GM18868 (cell line): ENCODE data around the gene JAG1.
"Not testable (repeated sequence)": the region's sequence is repeated elsewhere in the genome, so short reads cannot be mapped to it uniquely, and the experiment has no call there.

Source experiments
- ATAC-seq: cut with Tn5 transposase; IDR thresholded peaks from one replicate; pipeline ENCODE4 v1.9.1; 2021; ENCODE audit warnings: mild to moderate bottlenecking, moderate library complexity; ENCODE audit not compliant: unreplicated experiment

The JAG1 gene

DNA sequence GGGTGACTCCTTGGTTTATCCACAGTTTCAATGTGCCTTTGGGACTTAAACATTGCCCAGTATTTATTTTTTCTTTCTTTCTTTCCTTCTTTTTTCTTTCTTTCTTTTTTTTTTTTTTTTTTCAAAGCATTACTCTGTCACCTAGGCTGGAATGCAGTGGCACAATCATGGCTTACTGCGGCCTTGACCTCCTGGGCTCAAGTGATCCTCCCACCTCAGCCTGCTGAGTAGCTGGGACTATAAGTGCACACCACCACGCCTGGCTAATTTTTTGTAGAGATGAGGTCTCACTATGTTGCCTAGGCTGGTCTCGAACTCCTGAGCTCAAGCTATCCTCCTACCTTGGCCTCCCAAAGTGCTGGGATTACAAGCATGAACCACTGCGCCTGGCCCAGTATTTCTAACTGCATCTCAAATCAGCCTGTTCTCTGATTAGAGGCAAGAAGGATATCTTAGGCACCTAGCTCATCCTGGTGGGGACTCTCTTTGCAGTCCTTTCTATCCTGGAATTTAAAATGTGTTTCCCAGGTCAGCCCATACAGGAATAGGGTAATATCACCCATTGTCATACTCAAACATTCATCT is 56.2 kb downstream of the JAG1 start:
- not testable (repeated sequence) for ATAC-seq

DNA sequence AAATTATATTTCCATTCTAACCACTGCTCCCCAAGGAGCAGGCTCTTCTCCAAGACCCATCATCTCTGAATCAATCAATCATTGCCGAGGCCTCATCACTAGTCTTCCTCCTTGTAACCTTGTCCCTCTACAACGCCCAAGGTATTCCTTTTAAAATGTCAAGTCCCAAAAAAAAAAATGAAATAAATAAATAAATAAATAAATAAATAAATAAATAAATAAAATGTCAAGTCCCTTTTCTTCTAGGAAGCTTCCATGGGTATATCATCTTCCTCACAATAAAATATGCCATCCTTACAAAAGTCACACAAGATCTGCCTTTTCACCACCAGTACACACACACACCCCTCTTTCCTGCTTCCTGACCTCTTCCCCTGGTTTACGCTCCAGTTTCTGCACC is 57.6 kb downstream of the JAG1 start:
- no peak for ATAC-seq

DNA sequence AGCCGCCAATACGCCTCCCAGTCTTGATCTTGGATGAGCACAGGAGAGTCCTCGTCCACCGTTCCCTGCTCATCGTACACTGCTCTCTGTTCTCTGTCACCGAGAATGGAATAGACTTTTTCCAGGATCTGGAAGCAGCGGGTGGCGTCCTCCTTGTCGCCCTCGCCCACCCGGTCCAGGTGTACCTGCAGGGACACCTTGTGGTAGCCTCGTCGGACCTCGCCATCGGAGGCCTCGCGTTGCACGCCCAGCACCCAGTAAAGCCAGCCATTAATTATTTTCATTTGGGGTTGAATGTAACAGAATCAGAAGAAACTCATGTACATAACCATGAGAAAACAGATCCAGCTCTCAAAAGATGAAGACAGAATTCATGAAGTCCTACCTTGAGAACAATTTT is 59.9 kb downstream of the JAG1 start:
- no peak for ATAC-seq

DNA sequence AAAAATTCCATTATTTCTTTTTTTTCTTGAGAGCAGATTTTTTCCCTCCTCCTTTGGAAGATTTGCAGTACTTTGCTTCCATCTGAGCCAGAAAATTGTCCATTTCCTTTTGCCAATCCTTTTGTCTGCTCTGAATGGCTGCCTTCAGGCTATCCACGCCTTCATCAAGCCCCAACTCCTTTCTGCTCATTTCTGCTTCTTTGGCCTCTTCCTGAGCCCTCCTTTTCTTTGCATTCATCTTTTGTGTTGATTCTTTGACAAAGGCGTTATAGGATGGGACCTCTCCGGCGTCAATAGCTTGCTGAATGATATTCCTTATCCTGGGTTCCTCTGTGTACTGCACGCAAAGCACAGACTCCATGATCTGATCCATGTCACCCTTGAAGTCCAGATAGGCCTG is 60.4 kb downstream of the JAG1 start:
- ATAC-seq: not testable (repeated sequence)

DNA sequence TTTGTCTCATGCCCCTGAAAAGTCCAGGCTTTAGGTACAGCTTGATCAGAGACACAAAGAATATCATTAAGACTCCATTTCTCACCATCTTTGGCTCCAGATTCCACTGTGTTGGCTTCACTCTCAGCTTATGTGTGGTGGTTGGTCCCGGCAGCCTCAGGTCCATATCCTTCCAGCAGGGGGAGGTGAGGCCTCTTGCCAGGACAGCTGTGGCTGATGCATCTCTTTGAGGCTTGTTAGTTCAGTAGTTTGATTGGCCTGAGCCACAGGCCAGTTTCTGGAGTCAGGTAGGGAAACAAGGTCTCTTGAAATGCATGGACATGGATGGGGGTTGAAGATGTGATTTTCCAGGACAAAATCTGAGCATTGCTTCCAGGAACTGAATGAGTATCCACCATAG is 62.4 kb downstream of the JAG1 start:
- ATAC-seq: peak; percentile 94

DNA sequence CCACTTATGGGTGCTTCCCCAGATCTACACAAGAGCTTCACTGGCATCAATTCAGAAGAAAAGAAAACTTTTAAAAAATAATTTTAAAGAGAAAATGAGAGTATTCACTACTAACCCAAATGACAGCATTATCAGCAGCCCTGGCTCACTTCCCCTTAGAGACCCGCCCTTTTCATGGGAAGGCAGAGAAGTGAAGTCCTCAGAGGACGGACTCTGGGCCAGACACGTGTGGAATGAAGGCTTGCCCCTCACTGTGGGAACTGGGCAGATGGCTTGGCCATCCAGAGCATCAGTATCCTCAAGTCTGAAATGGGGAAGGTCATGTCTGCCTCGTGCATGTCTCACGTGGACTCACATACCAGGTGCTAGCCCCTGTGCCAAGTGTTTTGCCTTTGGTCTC is 63.5 kb downstream of the JAG1 start:
- no peak for ATAC-seq

DNA sequence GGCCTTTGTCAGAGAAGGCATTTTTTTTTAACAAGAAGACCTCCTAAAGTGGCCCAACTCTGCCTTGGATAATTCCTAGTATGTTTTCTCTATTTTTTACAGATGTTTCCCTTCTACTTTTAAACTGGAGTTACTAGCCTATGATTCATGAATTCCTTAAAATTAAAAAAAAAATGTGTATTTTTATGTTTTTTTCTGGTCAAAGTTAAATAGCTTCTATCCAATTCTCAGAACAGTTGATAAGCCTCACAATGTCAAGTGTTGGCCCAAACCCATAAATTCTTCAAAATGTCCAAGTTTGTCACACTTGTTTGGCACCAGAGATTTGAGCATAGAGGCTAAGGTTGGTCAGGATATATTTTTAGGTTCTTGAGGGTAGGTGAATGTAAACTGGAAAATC is 64.0 kb downstream of the JAG1 start:
- ATAC-seq: no peak

DNA sequence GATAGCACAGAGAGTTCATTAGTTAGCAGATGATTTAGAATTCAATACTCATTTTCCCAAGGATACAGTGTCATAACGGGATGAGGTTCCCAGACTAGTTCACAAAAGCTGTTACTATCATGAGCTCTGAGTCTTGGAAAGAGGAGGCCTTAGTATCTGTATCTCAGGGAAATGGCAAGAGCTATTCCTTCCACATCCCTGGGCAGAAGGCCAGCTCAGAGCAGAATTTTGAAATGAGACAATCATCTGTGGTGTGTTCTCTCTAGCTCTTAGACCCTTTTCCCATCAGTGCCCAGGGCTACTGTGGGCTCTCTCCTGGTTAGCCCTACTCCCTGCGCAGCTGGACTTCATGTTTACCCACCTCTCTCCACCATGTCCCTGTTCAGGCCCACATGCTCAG is 64.5 kb downstream of the JAG1 start:
- no peak for ATAC-seq

DNA sequence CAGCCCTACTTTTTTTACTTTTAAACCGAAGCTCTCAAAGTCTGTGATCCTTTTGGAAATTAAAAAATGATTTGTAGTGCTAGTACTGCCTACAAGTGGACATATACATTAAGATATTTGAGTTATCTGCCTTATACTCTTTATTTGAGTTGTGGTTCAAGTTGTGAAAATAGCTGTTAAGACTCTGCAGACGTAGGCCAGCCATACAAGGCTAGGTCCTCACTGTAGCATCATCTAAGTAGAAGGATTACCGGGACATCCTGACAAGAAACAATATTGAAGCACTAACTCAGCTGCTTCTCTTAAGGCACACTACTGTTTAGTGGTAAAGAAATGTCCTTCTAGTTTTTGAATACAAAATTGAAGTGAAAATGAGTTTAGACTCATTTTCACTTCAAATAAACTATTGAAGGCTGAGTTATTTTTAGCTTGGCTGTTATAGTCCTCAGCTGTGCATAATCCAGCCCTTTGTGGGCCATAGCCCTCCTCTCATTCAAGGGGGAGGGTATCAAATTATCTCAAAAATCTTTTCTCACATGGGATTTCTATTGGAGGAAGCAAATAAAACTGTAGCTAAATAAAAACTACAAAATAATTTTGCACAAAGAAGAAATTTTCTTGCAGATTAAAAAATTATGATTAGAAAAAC is 68.1 kb downstream of the JAG1 start:
- ATAC-seq: no peak

DNA sequence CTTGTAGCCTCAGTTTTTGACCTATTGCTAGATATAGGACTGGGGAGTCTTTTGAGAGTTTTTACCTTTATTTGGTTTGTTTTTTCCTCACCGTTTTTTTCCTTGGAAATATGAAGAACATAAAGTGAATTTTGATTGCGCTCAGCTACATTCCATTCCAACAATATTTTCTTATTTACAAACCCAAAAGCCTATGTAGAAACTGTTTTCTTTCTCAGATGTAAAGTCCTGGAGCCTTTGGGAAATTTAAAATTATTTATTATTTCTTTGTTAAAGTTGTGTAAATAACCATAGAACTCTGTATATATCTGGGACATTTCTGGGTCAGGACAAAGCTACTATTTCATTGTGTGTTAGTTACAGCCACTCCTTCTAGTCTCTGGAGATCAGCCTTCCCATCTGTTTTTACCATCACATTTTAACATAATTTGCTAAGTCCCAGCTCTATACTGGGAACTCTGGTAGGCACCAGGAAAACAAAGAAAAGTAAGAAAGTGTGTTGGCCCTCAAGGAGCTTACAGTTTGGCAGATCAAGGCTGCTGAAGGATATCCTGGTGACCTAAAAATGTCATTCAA is 68.8 kb downstream of the JAG1 start:
- ATAC-seq: no peak

DNA sequence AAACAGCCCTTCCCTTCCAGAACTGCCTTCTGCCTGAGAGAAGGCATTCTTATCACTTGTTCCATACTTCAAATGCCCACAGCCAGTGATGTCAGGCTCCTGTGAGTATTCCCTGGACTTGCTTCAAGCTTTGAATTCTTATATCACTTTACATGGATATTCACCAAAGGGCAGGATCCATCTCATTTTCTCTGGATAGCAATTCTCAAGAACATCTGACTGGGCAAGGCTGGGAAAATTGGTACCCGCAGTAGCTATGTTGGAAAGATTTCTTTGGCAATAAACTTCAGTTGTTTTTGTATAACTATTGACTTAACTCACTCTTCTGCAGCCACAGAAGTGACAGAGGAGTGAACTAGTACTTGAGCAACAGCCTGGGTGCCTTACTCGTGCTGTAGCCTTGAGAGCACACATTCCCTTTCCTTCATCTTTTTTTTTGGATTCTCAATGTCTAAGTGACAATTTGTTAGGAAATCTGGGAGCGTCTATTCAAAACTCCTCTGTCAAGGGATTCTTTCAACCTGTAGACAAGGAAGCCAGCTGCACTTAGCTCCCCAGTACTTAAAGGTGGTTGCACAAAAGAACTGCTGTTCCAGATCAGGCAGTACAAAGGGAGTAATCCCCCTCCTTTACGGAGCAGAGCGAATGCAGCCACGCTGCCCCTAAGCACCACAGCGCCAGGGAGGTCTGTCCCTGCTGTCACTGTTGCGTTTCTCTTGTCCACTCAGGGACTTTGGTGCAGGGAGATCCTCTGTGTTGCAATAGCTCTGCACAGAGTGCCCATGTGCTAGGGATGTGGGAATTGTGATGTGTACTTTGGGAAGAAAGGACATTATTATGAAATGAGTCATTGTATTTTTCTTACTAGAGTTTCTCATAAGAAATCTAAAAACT is 69.6 kb downstream of the JAG1 start:
- no peak for ATAC-seq

DNA sequence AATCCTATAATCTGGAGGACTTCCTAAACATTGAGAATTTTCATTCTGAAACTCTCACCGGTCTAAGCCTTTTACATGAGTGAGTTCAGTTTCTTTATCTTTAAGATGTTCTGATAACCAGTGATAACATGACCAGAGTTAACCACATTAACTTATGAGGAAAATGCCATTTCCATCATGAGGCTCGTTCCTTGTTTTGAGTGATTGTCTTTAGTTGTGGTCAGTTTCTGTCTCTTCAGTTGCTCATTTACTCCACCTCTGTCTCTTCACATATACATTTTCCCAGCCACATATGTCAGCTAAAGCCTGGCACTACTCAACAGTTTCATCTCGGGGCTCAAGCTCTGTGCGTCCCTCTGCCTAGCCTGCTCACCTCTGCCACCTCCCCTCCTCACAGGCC is 70.4 kb downstream of the JAG1 start:
- no peak for ATAC-seq

DNA sequence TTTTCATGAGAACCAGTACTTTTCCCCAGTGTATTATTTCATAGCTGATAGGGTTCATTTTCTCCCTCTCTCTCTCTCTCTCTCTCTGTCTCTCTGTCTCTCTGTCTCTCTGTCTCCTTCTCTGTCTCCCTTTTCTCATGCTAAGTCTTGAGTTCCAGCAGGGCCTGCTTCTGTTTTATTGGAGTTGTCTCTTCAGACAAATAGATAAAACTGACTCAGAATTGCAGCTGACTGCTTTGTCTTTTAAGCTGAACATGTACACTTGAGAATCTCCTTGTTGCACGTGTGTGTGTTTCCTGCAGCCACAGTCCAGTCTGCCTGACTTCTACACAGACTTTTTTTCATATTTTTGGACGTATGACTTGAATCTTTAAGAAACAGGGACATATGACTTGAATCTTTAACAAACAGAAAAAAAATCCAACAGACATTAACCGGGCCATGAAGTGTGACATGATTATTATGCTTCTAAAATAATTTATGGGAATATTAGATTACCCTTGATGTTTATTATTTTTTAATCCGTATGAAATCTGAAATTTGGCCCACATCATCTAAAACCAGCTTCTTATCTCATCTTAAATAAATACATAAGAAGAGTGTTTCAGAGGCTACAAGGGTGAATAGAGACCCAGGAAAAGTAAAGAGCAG is 71.5 kb downstream of the JAG1 start:
- ATAC-seq: no peak

DNA sequence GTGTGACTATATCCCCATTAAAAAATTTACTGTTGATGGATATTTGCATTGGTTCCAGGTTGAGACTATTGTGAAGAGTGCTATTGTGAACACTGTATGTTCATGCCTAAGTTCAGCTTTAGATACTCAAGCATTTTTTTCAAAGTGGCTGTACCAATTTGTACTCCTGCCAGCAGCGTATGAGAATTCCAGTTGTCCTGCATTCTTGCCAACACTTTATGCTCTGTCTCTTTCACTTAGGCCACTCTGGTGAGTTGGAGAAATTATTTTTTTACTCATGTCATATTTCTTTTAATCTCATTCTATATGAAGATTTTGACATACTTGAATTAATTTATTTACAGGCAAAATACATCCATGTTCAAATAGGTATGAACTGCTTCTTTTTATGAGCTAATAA is 76.2 kb downstream of the JAG1 start:
- no peak for ATAC-seq

DNA sequence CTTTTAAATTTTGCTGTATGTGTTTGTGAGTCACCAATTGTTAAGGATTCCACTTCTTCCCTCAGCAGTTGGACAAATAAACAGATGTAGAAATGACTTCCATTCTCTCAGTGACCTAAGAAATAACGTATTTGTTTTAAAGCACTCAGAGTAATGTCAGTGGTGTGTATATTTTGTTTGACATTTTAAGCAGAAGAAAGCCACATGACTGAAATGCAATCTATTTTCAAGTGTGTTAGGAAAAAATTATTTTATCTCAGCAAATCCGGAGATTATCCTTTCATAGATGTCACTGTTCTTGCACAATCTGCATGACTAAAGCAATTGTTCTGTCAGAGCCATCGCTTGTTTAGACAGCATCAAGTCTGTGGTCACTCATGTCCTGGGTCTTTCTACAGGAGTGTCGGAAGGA is 77.1 kb downstream of the JAG1 start:
- no peak for ATAC-seq

DNA sequence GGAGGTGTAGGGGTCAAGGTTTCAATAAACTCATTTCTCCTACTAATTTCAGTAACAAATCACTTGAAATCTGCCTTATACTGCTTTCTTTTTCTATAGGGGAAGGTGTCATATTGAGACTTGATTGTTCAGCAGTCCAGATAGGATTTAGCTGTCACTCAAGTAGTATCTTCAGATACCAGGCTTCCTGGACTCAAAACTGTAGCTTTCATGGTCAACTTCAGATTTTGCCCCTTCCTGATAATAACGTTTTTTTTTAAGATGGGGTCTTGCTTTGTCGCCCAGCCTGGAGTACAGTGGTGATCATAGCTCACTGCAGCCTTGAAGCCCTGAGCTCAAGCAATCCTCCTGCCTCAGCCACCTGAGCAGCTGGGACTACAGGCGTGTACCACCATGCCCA is 77.8 kb downstream of the JAG1 start:
- ATAC-seq: no peak

DNA sequence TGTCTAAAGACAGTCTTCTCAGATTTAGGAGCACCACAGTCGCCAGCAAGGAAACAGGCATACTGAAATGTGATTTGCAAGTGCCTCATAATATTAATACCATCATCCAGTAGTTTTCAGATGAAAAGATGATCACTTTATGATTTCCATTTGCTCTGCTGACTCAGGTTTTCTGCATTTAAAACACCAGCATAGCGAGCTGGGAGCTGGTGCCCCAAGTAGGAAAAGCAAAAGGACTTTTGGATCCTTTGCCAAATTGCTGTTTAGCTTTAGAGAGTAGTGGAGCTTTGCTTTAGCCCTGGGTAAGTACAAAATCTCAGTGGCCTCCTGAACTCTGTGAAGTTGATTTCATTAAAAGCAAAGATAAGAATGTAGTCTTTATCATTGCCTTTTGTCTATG is 78.5 kb downstream of the JAG1 start:
- ATAC-seq: no peak

DNA sequence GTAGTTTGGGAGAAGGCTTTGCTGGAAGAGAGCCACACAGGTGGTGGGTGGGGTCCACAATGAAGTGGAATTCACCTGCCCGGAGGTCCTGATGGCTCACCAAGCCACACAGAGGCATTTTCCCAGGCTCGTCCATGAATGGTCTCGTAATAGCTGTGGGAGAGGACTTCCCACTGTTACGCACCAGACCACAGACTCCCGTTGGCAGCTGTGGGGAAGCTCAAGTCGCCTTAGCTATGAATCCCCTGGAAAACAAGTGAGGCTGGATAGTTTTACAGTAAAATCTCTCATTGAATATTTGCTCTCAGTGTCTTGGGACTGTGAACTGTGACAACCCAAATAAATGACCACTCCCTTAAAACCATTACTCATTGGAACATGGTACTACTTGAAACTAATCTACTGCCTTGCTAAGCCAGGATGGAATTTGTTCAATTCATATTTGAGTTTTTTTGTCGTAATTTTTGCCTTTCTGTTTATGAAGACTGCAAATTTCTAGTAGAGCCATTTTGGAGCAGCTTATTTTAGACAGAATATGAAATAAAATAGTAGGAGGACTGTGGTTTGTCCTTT is 79.4 kb downstream of the JAG1 start:
- ATAC-seq: no peak

DNA sequence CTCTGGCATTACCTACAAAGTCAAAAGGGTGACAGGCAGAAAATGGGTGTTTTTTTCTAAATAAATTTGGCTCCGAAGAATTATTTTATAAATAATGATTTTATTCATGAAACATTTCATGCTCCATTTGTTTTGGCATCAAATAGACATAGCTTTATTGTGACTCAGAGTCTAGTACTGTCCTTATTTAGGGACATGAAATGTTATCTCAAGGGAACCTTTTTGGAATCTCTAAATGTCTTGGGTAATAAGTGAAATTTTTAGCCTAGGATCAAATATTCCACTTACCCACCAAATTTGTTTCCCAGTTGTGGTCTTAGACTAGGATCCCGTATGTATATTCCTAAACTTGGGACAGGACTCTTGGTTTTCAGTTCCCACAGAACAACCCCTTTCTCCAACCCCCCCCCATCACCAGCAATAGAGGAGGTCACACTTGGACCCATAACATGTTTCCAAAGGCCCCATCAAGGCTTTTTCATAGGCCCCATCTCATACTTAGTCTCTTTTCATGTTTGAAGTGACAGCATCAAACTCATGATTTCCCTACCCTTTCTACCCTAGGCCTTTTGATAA is 81.8 kb downstream of the JAG1 start:
- ATAC-seq: no peak

DNA sequence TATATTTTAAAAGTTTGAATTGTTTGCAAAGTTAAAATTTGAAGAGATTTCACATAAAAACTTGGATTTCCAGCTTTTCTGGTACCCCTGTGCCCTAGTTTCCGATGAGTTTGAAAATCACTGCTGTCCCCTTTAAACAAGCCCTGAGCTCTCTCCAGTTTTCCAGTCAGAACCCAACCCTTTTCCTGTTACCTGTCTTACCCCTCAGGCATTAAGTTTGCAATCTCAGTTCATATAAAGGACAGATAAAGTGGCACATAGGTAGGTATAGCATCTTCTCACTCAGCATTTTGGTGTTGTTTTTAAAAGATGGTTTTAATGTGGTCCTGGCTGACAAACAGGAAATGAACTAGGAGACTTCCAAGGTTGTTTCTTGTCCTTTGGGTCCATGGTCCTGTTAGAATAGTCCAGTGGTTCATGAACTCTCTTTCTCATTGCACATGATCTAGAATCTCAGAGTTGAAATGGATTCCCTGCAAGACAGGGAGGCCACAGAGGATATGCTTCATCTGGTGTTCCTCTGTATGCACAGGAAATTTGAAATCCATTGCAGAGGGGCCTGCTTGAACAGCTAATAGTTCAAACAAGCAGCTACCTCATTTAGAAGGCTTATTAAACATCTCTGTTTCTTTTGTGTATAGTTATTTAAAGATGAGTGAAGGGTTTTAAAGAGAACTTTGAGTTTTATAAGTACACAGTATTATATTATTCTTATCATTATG is 82.7 kb downstream of the JAG1 start:
- no peak for ATAC-seq
